Neuronal stem cell (in vitro differentiated cells): ENCODE measurements around the gene IQCK.

Experiments used
- DNase-seq: peaks from one replicate; pipeline ENCODE4 v3.0.0-alpha.2; 2013; ENCODE audit warnings: low spot score
- H2AFZ ChIP-seq: one replicate; pipeline ENCODE4 v1.6.1; 2013; ENCODE audit warnings: mild to moderate bottlenecking, low read length, inconsistent platforms
- H2AK5ac ChIP-seq: 2 replicates; pipeline ENCODE4 v1.6.1; 2013; ENCODE audit warnings: low read depth, mild to moderate bottlenecking, inconsistent platforms, low read length, moderate library complexity, mixed read lengths
- H2BK120ac ChIP-seq: 2 replicates; pipeline ENCODE4 v1.6.1; 2013; ENCODE audit warnings: low read depth, mild to moderate bottlenecking, inconsistent platforms, low read length, moderate library complexity, mixed read lengths
- H2BK12ac ChIP-seq: one replicate; pipeline ENCODE4 v1.6.1; 2013; ENCODE audit warnings: low read length, inconsistent platforms
- H2BK15ac ChIP-seq: 2 replicates; pipeline ENCODE4 v1.6.1; 2013; ENCODE audit warnings: mild to moderate bottlenecking, low read length, inconsistent platforms, mixed read lengths
- H2BK5ac ChIP-seq: one replicate; pipeline ENCODE4 v1.6.1; 2013; ENCODE audit warnings: inconsistent platforms, mild to moderate bottlenecking, low read length, moderate library complexity
- H3K14ac ChIP-seq: one replicate; pipeline ENCODE4 v1.6.1; 2013; ENCODE audit warnings: low read length, inconsistent platforms
- H3K18ac ChIP-seq: 2 replicates; pipeline ENCODE4 v1.6.1; 2013; ENCODE audit warnings: low read length, inconsistent platforms
- H3K23ac ChIP-seq: 2 replicates; pipeline ENCODE4 v1.6.1; 2013; ENCODE audit warnings: low read depth, mild to moderate bottlenecking, mixed read lengths, low read length, inconsistent platforms; ENCODE audit not compliant: poor library complexity
- H3K27ac ChIP-seq: replicated peaks from 3 replicates; pipeline ENCODE4 v1.5.1; 2013; ENCODE audit warnings: low read length, inconsistent platforms
- H3K27me3 ChIP-seq, 3 experiments: 2 replicates each; pipeline ENCODE4 v1.6.1; 2013; ENCODE audit warnings: low read length in 3 of 3, mild to moderate bottlenecking in 2 of 3, inconsistent platforms in 1 of 3, low read depth in 1 of 3, mixed read lengths in 1 of 3, moderate library complexity in 1 of 3; ENCODE audit not compliant: control insufficient read depth in 3 of 3, insufficient read depth in 3 of 3
- H3K36me3 ChIP-seq, 2 donors: replicated peaks in 1 of 2; 2 replicates each; pipeline ENCODE4 v1.6.1; 2013; ENCODE audit warnings: low read length in 2 of 2; ENCODE audit not compliant: control insufficient read depth in 2 of 2, insufficient read depth in 2 of 2
- H3K4ac ChIP-seq: 2 replicates; pipeline ENCODE4 v1.6.1; 2013; ENCODE audit warnings: inconsistent platforms, mild to moderate bottlenecking, low read length, moderate library complexity
- H3K4me1 ChIP-seq, 2 donors: 1 replicate in 1 of 2; 2 replicates in 1 of 2; pipeline ENCODE4 v1.6.1; 2013; ENCODE audit warnings: low read length in 2 of 2, low read depth in 1 of 2; ENCODE audit not compliant: control insufficient read depth in 2 of 2, insufficient read depth in 1 of 2
- H3K4me2 ChIP-seq: one replicate; pipeline ENCODE4 v1.6.1; 2013; ENCODE audit warnings: mild to moderate bottlenecking, low read length, inconsistent platforms; ENCODE audit not compliant: insufficient read depth, poor library complexity, severe bottlenecking
- H3K4me3 ChIP-seq, 2 donors: 2 replicates each; pipeline ENCODE4 v1.5.1; 2013; ENCODE audit warnings: low read length in 2 of 2, mild to moderate bottlenecking in 2 of 2, inconsistent platforms in 1 of 2, moderate library complexity in 1 of 2
- H3K79me1 ChIP-seq: one replicate; pipeline ENCODE4 v1.6.1; 2013; ENCODE audit warnings: low read depth, mild to moderate bottlenecking, inconsistent platforms, low read length, moderate library complexity
- H3K9ac ChIP-seq: one replicate; pipeline ENCODE4 v1.6.1; 2013; ENCODE audit warnings: mild to moderate bottlenecking, low read depth, low read length, inconsistent platforms; ENCODE audit not compliant: poor library complexity
- H3K9me3 ChIP-seq, 2 donors: replicated peaks in 1 of 2; 2 replicates each; pipeline versions ENCODE3 to v1.6.1; 2013; ENCODE audit warnings: low read length in 2 of 2, mild to moderate bottlenecking in 2 of 2, inconsistent platforms in 1 of 2, low read depth in 1 of 2, mixed read lengths in 1 of 2, moderate library complexity in 1 of 2; ENCODE audit not compliant: control insufficient read depth in 2 of 2, insufficient read depth in 1 of 2
- H4K8ac ChIP-seq: one replicate; pipeline ENCODE4 v1.6.1; 2013; ENCODE audit warnings: low read depth, mild to moderate bottlenecking, inconsistent platforms, low read length, moderate library complexity
- H4K91ac ChIP-seq: one replicate; pipeline ENCODE4 v1.6.1; 2013; ENCODE audit warnings: low read length, low read depth, mild to moderate bottlenecking, inconsistent platforms; ENCODE audit not compliant: poor library complexity
- WGBS, 2 donors: extraction: QIAGEN DNeasy Blood & Tissue Kit; methylation state at CpG; one replicate each; pipeline ENCODE4 v1.1.7; 2013; ENCODE audit warnings: missing lambda C conversion rate in 2 of 2, mixed read lengths in 1 of 2; ENCODE audit not compliant: insufficient read length in 2 of 2, insufficient replicate concordance in 1 of 2; ENCODE audit errors: extremely low coverage in 2 of 2; 5-methylcytosine and 5-hydroxymethylcytosine counted together

Gene IQCK

GRCh38 chr16:19728636-19728965 is 10.5 kb downstream of the IQCK start:
- Histone ChIP-seq H3K4ac (no peak overlapping the region), H2AK5ac (no peak overlapping the region), H3K4me2 (no peak overlapping the region), H3K27ac (no peak overlapping the region), H2AFZ (no peak overlapping the region), H3K18ac (no peak overlapping the region), H2BK15ac (no peak overlapping the region), H3K9ac (no peak overlapping the region), H2BK120ac (no peak overlapping the region), H2BK5ac (no peak overlapping the region), H2BK12ac (no peak overlapping the region), H3K36me3 (peaks cover 5 to 26% of the 10 kb centered on the region in 2 donors), H3K4me1 (no peaks in the 10 kb centered on the region), H3K27me3 (no peaks in the 10 kb centered on the region), H3K79me1 (no peaks in the 10 kb centered on the region), H4K91ac (no peak overlapping the region), H3K23ac (no peak overlapping the region), H3K14ac (no peak overlapping the region), H4K8ac (no peak overlapping the region), H3K4me3 (no peak overlapping the region), H3K9me3 (no peaks in the 10 kb centered on the region)
- DNase-seq, result no peak
- no CpG with 5 or more reads among the region's 3 CpGs for WGBS, 2 donors

- no peak overlapping the region for H2BK12ac ChIP-seq
- peaks cover 12 to 65% of the 10 kb centered on the region in 2 donors for H3K36me3 ChIP-seq
- H4K8ac ChIP-seq, result no peak overlapping the region
- no peak overlapping the region for H2AK5ac ChIP-seq
- no peak overlapping the region for H3K4me2 ChIP-seq
- H3K4me3 ChIP-seq, result no peak overlapping the region
- no peak overlapping the region for H3K18ac ChIP-seq
- no peaks in the 10 kb centered on the region for H3K4me1 ChIP-seq
- no peak overlapping the region for H2BK15ac ChIP-seq
- H3K27ac ChIP-seq, result no peak overlapping the region
- H3K9me3 ChIP-seq, result no peaks in the 10 kb centered on the region
- H3K27me3 ChIP-seq, result no peaks in the 10 kb centered on the region
- H3K23ac ChIP-seq, result no peak overlapping the region
- no peak overlapping the region for H2BK120ac ChIP-seq
- no peak overlapping the region for H2AFZ ChIP-seq
- no peak overlapping the region for H2BK5ac ChIP-seq
- no peak overlapping the region for H4K91ac ChIP-seq
- WGBS, 2 donors, result no CpG with 5 or more reads among the region's 6 CpGs
- no peaks in the 10 kb centered on the region for H3K79me1 ChIP-seq
- H3K14ac ChIP-seq, result no peak overlapping the region
- H3K9ac ChIP-seq, result no peak overlapping the region
- H3K4ac ChIP-seq, result no peak overlapping the region
- no peak for DNase-seq
Measured at GRCh38 chr16:19733551-19733950, 15.5 kb downstream of the IQCK start.

DNA sequence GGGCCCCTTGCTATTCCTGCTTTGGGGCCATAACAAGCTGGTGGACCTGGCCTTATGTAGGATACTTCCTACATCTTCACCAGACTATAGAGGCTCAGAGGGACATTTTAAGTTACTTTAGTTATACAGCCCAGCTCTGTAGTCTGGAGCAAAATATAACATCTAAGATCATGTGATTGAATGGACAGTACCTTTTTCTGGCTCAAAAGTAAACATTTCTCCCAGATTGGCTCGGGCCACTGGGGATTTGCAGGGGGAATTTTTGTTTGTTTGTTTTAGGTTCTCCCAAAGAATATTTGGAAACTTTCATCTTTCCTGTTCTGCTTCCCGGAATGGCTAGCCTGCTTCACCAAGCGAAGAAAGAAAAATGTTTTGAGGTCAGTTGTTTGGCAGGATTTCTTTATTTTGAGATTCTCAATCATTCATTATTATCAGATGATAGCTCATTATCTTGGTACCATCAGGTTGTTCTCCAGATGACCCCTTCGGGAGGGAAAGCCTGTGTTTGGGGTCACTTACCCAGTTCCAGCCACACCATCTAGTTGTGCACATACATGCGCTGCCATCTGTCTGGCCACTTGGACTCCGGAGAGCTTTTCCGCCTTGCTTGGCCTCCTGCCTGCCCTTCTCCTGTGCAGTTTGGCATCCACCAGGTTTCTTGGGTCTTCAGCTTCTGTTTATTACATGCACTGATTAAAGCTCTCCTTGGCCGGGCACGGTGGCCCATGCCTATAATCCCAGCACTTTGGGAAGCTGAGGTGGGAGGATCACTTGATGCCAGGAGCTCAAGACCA is 17.2 kb downstream of the IQCK start:
- Histone ChIP-seq H3K9me3 (no peaks in the 10 kb centered on the region), H2AK5ac (no peak overlapping the region), H3K23ac (no peak overlapping the region), H3K4ac (no peak overlapping the region), H3K27me3 (no peaks in the 10 kb centered on the region), H2BK15ac (no peak overlapping the region), H2BK120ac (no peak overlapping the region), H3K79me1 (no peaks in the 10 kb centered on the region), H3K14ac (no peak overlapping the region), H3K4me3 (no peak overlapping the region), H2AFZ (no peak overlapping the region), H3K4me2 (no peak overlapping the region), H3K36me3 (peaks cover 12 to 82% of the 10 kb centered on the region in 2 donors), H2BK5ac (no peak overlapping the region), H4K8ac (no peak overlapping the region), H3K4me1 (no peaks in the 10 kb centered on the region), H3K9ac (no peak overlapping the region), H3K18ac (no peak overlapping the region), H3K27ac (no peak overlapping the region), H4K91ac (no peak overlapping the region), H2BK12ac (no peak overlapping the region)
- DNase-seq, result no peak
- WGBS, 2 donors, result no CpG with 5 or more reads among the region's 9 CpGs

GRCh38 chr16:19737306-19738038 is 19.4 kb downstream of the IQCK start:
- Histone ChIP-seq H3K23ac (no peak overlapping the region), H3K27me3 (no peaks in the 10 kb centered on the region), H4K8ac (no peak overlapping the region), H3K36me3 (peaks cover 10 to 73% of the 10 kb centered on the region in 2 donors), H2BK15ac (no peak overlapping the region), H2AK5ac (no peak overlapping the region), H3K9ac (no peak overlapping the region), H3K4me3 (no peak overlapping the region), H3K79me1 (no peaks in the 10 kb centered on the region), H4K91ac (no peak overlapping the region), H3K4me1 (no peaks in the 10 kb centered on the region), H3K4me2 (no peak overlapping the region), H3K4ac (no peak overlapping the region), H3K27ac (no peak overlapping the region), H2BK5ac (no peak overlapping the region), H2BK120ac (no peak overlapping the region), H3K14ac (no peak overlapping the region), H2BK12ac (no peak overlapping the region), H2AFZ (no peak overlapping the region), H3K18ac (no peak overlapping the region), H3K9me3 (no peaks in the 10 kb centered on the region)
- no peak for DNase-seq
- no CpG with 5 or more reads among the region's 12 CpGs for WGBS, 2 donors
